GM23338 (cell line): ENCODE results near the gene GPC6. TPM values are rescaled to one million over a fixed set of nuclear protein-coding genes. Genes with fewer than 3 reads are reported as not detected.

ENCODE experiments used
- ATAC-seq: fragments of 200-7000 bp; cut with Tn5 transposase; 3 replicates; pipeline ENCODE4 v1.9.1; 2020
- DNase-seq: peaks from one replicate; pipeline ENCODE4 v3.0.0-alpha.2; 2015; ENCODE audit warnings: low spot score
- H2AFZ ChIP-seq: fragments of 200-600 bp; sonication (generic); 2 replicates; pipeline ENCODE4 v1.8.0; 2016; ENCODE audit warnings: antibody characterized with exemption, mild to moderate bottlenecking, moderate library complexity
- H3F3A ChIP-seq: fragments of 200-600 bp; sonication (generic); replicated peaks from 2 replicates; pipeline ENCODE4 v1.8.0; 2017; ENCODE audit warnings: antibody characterized with exemption, mixed run types, low read depth
- H3K27ac ChIP-seq: fragments of 200-600 bp; sonication (generic); 2 replicates; pipeline ENCODE4 v1.6.1; 2016; ENCODE audit warnings: low read depth
- H3K27me3 ChIP-seq: fragments of 200-600 bp; sonication (generic); 2 replicates; pipeline ENCODE4 v1.8.0; 2016; ENCODE audit warnings: mild to moderate bottlenecking, mixed run types, moderate library complexity; ENCODE audit not compliant: insufficient read depth
- H3K36me3 ChIP-seq: fragments of 200-600 bp; sonication (generic); 2 replicates; pipeline ENCODE4 v1.8.0; 2016; ENCODE audit warnings: mild to moderate bottlenecking; ENCODE audit not compliant: insufficient read depth
- H3K4me1 ChIP-seq: fragments of 200-600 bp; sonication (generic); 2 replicates; pipeline ENCODE4 v1.8.0; 2016; ENCODE audit warnings: mild to moderate bottlenecking, moderate library complexity; ENCODE audit not compliant: insufficient read depth
- H3K4me2 ChIP-seq: fragments of 200-600 bp; sonication (generic); 2 replicates; pipeline ENCODE4 v1.7.1; 2017; ENCODE audit warnings: mixed run types
- H3K4me3 ChIP-seq: fragments of 200-600 bp; sonication (generic); 2 replicates; pipeline ENCODE4 v1.6.1; 2016; ENCODE audit warnings: mixed run types
- H3K79me2 ChIP-seq: fragments of 200-600 bp; sonication (generic); replicated peaks from 2 replicates; pipeline ENCODE4 v1.8.0; 2017; ENCODE audit warnings: mild to moderate bottlenecking; ENCODE audit not compliant: insufficient read depth
- H3K9me2 ChIP-seq: fragments of 200-600 bp; sonication (generic); 2 replicates; pipeline ENCODE4 v1.8.0; 2017; ENCODE audit not compliant: insufficient read depth
- H4K20me1 ChIP-seq: fragments of 200-600 bp; sonication (generic); replicated peaks from 2 replicates; pipeline ENCODE4 v1.8.0; 2017; ENCODE audit warnings: mild to moderate bottlenecking; ENCODE audit not compliant: insufficient read depth
- H3K27ac Mint-ChIP-seq: 2 replicates; pipeline ENCODE4 v1.8.0; 2020; ENCODE audit warnings: inconsistent platforms, mild to moderate bottlenecking, moderate library complexity, mixed read lengths
- H3K27me3 Mint-ChIP-seq: 3 replicates; pipeline ENCODE4 v1.8.0; 2022; ENCODE audit warnings: low read depth, mild to moderate bottlenecking, moderate library complexity, mixed read lengths, inconsistent platforms; ENCODE audit not compliant: insufficient read depth, poor library complexity
- H3K36me3 Mint-ChIP-seq: 3 replicates; pipeline ENCODE4 v1.8.0; 2021; ENCODE audit warnings: low read depth, mild to moderate bottlenecking, inconsistent platforms, moderate library complexity, mixed read lengths
- H3K4me1 Mint-ChIP-seq: 3 replicates; pipeline ENCODE4 v1.8.0; 2020; ENCODE audit warnings: mild to moderate bottlenecking, inconsistent platforms, mixed read lengths
- H3K4me3 Mint-ChIP-seq: 3 replicates; pipeline ENCODE4 v1.8.0; 2021; ENCODE audit warnings: moderate library complexity, mild to moderate bottlenecking, inconsistent platforms, mixed read lengths
- H3K9me3 Mint-ChIP-seq: 3 replicates; pipeline ENCODE4 v1.8.0; 2020; ENCODE audit warnings: moderate library complexity, mild to moderate bottlenecking, inconsistent platforms, mixed read lengths
- CREB1 ChIP-seq: fragments of 250-450 bp; sonication (Bioruptor Pico); IDR thresholded peaks from 2 replicates; pipeline ENCODE4 v1.5.0; 2020; ENCODE audit warnings: low read depth, mild to moderate bottlenecking, moderate library complexity
- CTCF ChIP-seq, 2 experiments: fragments of 200-600 bp in 1 of 2; sonication (generic) in 1 of 2; conservative IDR thresholded peaks; 2 replicates each; pipeline versions ENCODE4 v1.5.1 to v1.6.1; 2016 to 2017; ENCODE audit warnings: antibody characterized with exemption in 2 of 2, low read depth in 2 of 2, mild to moderate bottlenecking in 2 of 2, moderate library complexity in 1 of 2
- EZH2 ChIP-seq: fragments of 200-600 bp; sonication (generic); IDR thresholded peaks from one replicate; pipeline ENCODE4 v1.8.0; 2017; ENCODE audit warnings: antibody characterized with exemption, mild to moderate bottlenecking, low read depth; ENCODE audit not compliant: unreplicated experiment
- EZH2phosphoT487 ChIP-seq: fragments of 200-600 bp; sonication (generic); IDR thresholded peaks from one replicate; pipeline ENCODE4 v1.8.1; 2018; ENCODE audit warnings: antibody characterized with exemption; ENCODE audit not compliant: unreplicated experiment
- JUNB ChIP-seq: IDR thresholded peaks from one replicate; pipeline ENCODE4 v1.6.1; 2016; ENCODE audit warnings: antibody characterized with exemption; ENCODE audit not compliant: unreplicated experiment
- NANOG ChIP-seq: IDR thresholded peaks from 2 replicates; pipeline ENCODE4 v1.6.1; 2016; ENCODE audit warnings: antibody characterized with exemption, borderline replicate concordance
- STAT1 ChIP-seq: IDR thresholded peaks from one replicate; pipeline ENCODE4 v1.6.1; 2016; ENCODE audit warnings: antibody characterized with exemption; ENCODE audit not compliant: unreplicated experiment
- ZNF114 ChIP-seq: fragments of 250-450 bp; sonication (Bioruptor Pico); IDR thresholded peaks from 2 replicates; pipeline ENCODE4 v1.5.0; 2020; ENCODE audit warnings: mild to moderate bottlenecking, moderate library complexity
- ZNF331 ChIP-seq: fragments of 250-450 bp; sonication (Bioruptor Pico); IDR thresholded peaks from 2 replicates; pipeline ENCODE4 v1.5.0; 2020; ENCODE audit warnings: low read depth, mild to moderate bottlenecking, moderate library complexity
- polyA plus RNA-seq: library from polyadenylated mRNA; unstranded; fragments of >200 nt; fragmentation: Nextera tagmentation; extraction: Ambion mirVana; gene quantifications from 2 replicates; pipeline ENCODE4 v1.2.1, GENCODE V29; 2016
- total RNA-seq: library from RNA; depleted of rRNA; stranded (reverse); fragments of >200 nt; shearing (Covaris generic); gene quantifications from 2 replicates; pipeline ENCODE4 v1.2.3, GENCODE V29; 2014
- TF ChIP-seq, protein P1 (sequence below): IDR thresholded peaks from one replicate; pipeline ENCODE4 v1.6.1; 2018; ENCODE audit warnings: antibody characterized with exemption; ENCODE audit not compliant: unreplicated experiment
- TF ChIP-seq, protein P2 (sequence below): IDR thresholded peaks from 2 replicates; pipeline ENCODE4 v1.6.1; 2016; ENCODE audit warnings: antibody characterized with exemption

GPC6 gene
- total and polyA plus RNA-seq, 2 experiments from 2014 or later = 6.4 to 28.6 TPM

GRCh38 chr13:94120878-94121277 lies 894.3 kb downstream of the GPC6 start (continued):
- TF ChIP-seq, protein P1, sequence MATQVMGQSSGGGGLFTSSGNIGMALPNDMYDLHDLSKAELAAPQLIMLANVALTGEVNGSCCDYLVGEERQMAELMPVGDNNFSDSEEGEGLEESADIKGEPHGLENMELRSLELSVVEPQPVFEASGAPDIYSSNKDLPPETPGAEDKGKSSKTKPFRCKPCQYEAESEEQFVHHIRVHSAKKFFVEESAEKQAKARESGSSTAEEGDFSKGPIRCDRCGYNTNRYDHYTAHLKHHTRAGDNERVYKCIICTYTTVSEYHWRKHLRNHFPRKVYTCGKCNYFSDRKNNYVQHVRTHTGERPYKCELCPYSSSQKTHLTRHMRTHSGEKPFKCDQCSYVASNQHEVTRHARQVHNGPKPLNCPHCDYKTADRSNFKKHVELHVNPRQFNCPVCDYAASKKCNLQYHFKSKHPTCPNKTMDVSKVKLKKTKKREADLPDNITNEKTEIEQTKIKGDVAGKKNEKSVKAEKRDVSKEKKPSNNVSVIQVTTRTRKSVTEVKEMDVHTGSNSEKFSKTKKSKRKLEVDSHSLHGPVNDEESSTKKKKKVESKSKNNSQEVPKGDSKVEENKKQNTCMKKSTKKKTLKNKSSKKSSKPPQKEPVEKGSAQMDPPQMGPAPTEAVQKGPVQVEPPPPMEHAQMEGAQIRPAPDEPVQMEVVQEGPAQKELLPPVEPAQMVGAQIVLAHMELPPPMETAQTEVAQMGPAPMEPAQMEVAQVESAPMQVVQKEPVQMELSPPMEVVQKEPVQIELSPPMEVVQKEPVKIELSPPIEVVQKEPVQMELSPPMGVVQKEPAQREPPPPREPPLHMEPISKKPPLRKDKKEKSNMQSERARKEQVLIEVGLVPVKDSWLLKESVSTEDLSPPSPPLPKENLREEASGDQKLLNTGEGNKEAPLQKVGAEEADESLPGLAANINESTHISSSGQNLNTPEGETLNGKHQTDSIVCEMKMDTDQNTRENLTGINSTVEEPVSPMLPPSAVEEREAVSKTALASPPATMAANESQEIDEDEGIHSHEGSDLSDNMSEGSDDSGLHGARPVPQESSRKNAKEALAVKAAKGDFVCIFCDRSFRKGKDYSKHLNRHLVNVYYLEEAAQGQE = no peak
- TF ChIP-seq STAT1 = no peak
- TF ChIP-seq JUNB = no peak
- TF ChIP-seq EZH2 = no peak
- no peak for TF ChIP-seq ZNF114 (CRISPR knock-in tag)
- no peak for TF ChIP-seq NANOG
- no peak for TF ChIP-seq EZH2phosphoT487
- TF ChIP-seq, protein P2, sequence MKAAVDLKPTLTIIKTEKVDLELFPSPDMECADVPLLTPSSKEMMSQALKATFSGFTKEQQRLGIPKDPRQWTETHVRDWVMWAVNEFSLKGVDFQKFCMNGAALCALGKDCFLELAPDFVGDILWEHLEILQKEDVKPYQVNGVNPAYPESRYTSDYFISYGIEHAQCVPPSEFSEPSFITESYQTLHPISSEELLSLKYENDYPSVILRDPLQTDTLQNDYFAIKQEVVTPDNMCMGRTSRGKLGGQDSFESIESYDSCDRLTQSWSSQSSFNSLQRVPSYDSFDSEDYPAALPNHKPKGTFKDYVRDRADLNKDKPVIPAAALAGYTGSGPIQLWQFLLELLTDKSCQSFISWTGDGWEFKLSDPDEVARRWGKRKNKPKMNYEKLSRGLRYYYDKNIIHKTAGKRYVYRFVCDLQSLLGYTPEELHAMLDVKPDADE = no peak
- TF ChIP-seq ZNF331 (CRISPR knock-in tag) = no peak
- no peak for TF ChIP-seq CTCF (conservative IDR thresholded peaks at IDR 0.05; ENCODE audit: low read depth in 2 of 2)
- no peak for TF ChIP-seq CREB1 (CRISPR knock-in tag)

DNA sequence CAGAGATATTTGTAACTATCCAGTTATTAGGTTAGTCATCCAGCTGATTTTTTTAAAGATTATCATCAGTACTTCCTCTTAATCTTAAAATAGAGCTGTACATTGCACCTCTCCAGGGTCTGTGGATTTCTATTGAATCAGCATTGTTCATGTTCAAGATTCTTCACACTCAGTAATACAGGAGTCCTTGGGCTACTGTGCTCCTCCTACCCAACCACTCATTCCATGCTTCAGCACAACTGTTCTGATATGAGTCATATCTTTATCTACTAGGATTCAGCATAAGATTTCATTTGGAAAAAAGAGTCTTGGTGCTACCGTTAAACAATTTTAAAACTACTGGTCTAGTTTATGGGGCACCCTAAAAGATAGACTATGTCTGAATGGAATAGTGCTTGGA lies 895.1 kb downstream of the GPC6 start:
- Histone ChIP-seq H3K79me2 (no peaks in the 10 kb centered on the region), H3K4me2 (no peak overlapping the region), H3K4me3 (no peak overlapping the region), H3K36me3 (no peaks in the 10 kb centered on the region), H3F3A (no peaks in the 10 kb centered on the region), H3K27ac (no peak overlapping the region), H4K20me1 (no peaks in the 10 kb centered on the region), H3K9me2 (no peaks in the 10 kb centered on the region), H3K27me3 (no peaks in the 10 kb centered on the region), H2AFZ (no peak overlapping the region), H3K4me1 (no peaks in the 10 kb centered on the region)
- no peak overlapping the region for H3K27ac Mint-ChIP-seq
- no peaks in the 10 kb centered on the region for H3K27me3 Mint-ChIP-seq
- no peaks in the 10 kb centered on the region for H3K9me3 Mint-ChIP-seq
- DNase-seq (no peak), ATAC-seq (no peak)
- no peak for TF ChIP-seq JUNB
- no peak for TF ChIP-seq ZNF331 (CRISPR knock-in tag)
- TF ChIP-seq, protein P1 = no peak
- TF ChIP-seq, protein P2 = no peak
- no peak for TF ChIP-seq NANOG
- TF ChIP-seq EZH2 = no peak
- no peak overlapping the region for H3K4me3 Mint-ChIP-seq
- H3K4me1 Mint-ChIP-seq = peaks cover 16% of the 10 kb centered on the region; the same call in 2 of the 3 replicates
- no peaks in the 10 kb centered on the region for H3K36me3 Mint-ChIP-seq
